GM12872 (cell line): ENCODE data around the gene ODAD4.
A peak's percentile ranks its signal among the peaks of the same experiment; 100 is the strongest.

Experiments used
- CTCF ChIP-seq: IDR thresholded peaks from 3 replicates; pipeline ENCODE4 v1.5.1; 2011; ENCODE audit warnings: low read depth, mild to moderate bottlenecking, low read length, moderate library complexity; ENCODE audit not compliant: insufficient read depth

The ODAD4 gene

GRCh38 chr17:41894791-41895331 is 35.6 kb upstream of the ODAD4 start:
- TF ChIP-seq CTCF: no peak

DNA sequence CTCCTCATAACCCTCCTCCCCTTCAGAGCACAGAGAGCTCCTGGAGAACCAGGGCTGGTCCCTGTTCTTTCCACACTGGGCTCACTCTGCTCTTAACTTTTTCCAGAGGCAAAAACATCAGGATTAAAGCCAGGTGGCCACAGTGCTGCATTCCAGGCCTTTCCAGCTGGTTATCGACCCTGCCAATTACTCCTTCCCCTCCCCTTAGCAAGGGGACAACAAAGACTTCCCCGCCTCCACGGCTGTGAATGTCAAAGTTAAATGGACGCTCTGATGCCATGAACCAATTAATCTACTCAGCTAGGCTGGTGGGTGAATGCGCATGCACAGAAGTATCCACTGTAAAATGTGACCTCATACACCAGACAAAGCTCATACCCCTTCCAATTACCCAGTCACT is 34.8 kb upstream of the ODAD4 start:
- no peak for TF ChIP-seq CTCF

- TF ChIP-seq CTCF: 0 out of 3 replicates have a peak, but pooled peaks have one; percentile 12
Measured at GRCh38 chr17:41896726-41897125, 33.7 kb upstream of the ODAD4 start.

GRCh38 chr17:41901646-41902045 is 28.8 kb upstream of the ODAD4 start:
- TF ChIP-seq CTCF: no peak

DNA sequence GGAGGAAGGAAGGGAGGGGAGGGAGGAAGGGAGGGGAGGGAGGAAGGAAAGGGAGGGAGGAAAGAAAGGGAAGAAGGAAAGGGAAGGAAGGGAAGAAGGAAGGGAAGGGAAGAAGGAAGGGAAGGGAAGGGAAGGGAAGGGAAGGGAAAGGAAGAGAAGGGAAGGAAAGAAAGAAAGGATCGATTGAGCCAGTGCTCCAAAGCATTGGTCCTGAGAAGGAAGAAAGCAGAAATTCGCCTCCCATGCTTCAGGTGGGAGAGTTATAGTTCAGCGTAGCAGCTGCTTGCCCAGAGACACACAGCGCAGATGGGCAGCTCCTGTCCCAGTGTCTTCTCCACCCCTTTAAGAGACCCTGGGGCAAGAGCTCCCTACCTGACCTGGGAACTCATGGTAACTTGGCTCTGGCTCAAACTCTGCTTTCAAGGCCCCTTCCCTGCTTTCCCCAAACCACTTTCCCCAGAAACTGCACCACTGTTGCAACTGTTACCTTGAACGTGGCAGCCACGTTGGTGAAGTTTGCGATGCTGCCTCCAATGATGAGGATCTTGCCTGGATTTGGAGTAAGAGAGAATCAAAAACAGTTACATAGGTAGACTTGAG is 26.1 kb upstream of the ODAD4 start:
- TF ChIP-seq CTCF: no peak

GRCh38 chr17:41905172-41905571 is 25.2 kb upstream of the ODAD4 start:
- no peak for TF ChIP-seq CTCF

DNA sequence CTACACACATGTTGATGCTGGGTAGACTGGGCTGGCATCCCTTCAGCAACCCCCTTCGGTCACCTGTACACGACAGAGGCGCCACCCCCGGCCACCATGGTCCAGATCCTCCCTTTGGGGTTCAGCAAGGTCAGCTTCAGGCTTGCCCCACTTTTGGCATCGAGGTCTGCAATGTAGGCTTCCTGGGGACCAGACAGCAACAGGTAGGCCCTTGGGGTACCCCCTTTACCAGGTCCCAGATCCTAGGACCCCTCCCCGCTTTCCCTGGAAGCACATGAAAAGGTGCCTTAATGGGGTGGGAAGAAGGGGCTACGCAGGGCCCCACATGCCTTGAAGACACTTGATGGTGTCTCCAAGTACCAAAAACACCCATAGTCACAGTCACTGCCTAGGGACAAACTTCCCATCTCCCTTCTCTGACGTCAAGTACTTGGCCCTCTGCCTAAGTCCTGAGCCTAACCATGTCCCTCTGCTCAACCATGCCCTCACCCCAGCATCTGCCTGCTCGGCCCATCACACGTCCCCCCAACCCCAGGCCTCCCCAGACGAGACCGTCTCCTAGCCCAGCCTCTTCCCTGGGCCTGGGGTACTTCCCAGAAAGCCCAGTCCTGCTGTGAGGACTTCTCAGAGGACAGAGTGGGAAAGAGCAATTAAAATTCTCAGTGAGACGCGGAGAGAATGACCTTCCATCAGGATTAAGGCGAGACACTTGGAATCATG is 23.8 kb upstream of the ODAD4 start:
- TF ChIP-seq CTCF: no peak
